Endothelial cell of hepatic sinusoid (primary cell): ENCODE data around the gene ZDBF2.
"Not testable (repeated sequence)": the region's sequence is repeated elsewhere in the genome, so short reads cannot be mapped to it uniquely, and the experiment has no call there.

Source experiments
- in situ Hi-C: cut with HindIII; loops from 2 replicates; pipeline ENCODE4 v1.10.0; 2017; ENCODE audit warnings: low sequenced_read_pairs

The ZDBF2 gene

GRCh38 chr2:206259376-206260187 lies 14.9 kb upstream of the ZDBF2 start:
- in situ Hi-C loops, result no loop called here

GRCh38 chr2:206260188-206261012 lies 14.1 kb upstream of the ZDBF2 start:
- in situ Hi-C loops, result no loop called here

- in situ Hi-C loops, result no loop called here
These were observed 10.4 kb upstream of the ZDBF2 start for GRCh38 chr2:206263959-206264603.

GRCh38 chr2:206266130-206267125 lies 8.0 kb upstream of the ZDBF2 start:
- in situ Hi-C loops, result no loop called here

GRCh38 chr2:206267567-206267966 lies 6.9 kb upstream of the ZDBF2 start:
- in situ Hi-C loops, result no loop called here

- in situ Hi-C loops, result no loop called here
These were observed 3.4 kb upstream of the ZDBF2 start for GRCh38 chr2:206271065-206271464.

GRCh38 chr2:206273905-206274304 lies 558 bp upstream of the ZDBF2 start:
- in situ Hi-C loops, result no loop called here

GRCh38 chr2:206275312-206276055 lies 1.0 kb downstream of the ZDBF2 start:
- in situ Hi-C loops, result no loop called here

GRCh38 chr2:206276169-206276942 lies 1.9 kb downstream of the ZDBF2 start:
- in situ Hi-C loops, result no loop called here

- in situ Hi-C loops, result no loop called here
These were observed 3.0 kb downstream of the ZDBF2 start for GRCh38 chr2:206277503-206277902.

GRCh38 chr2:206282746-206283145 lies 8.3 kb downstream of the ZDBF2 start:
- in situ Hi-C loops, result no loop called here

- in situ Hi-C loops, result no loop called here
These were observed 12.7 kb downstream of the ZDBF2 start for GRCh38 chr2:206287197-206287596.

- in situ Hi-C loops, result no loop called here
These were observed 14.9 kb downstream of the ZDBF2 start for GRCh38 chr2:206289391-206289790.

- in situ Hi-C loops, result no loop called here
These were observed 21.7 kb downstream of the ZDBF2 start for GRCh38 chr2:206296128-206296527.

- in situ Hi-C loops, result not testable (repeated sequence)
These were observed 25.1 kb downstream of the ZDBF2 start for GRCh38 chr2:206299608-206300007.

GRCh38 chr2:206305523-206306245 lies 31.2 kb downstream of the ZDBF2 start:
- in situ Hi-C loops, result no loop called here

GRCh38 chr2:206311026-206311425 lies 36.6 kb downstream of the ZDBF2 start:
- in situ Hi-C loops, result no loop called here

- in situ Hi-C loops, result no loop called here
These were observed 41.7 kb downstream of the ZDBF2 start for GRCh38 chr2:206316141-206316540.
